H1 (cell line): Measurements from ENCODE around the gene ZCCHC17. TPM values are rescaled to one million over a fixed set of nuclear protein-coding genes. Genes with fewer than 3 reads are reported as not detected.

Experiments used
- CTCF ChIA-PET: fragments of 300-600 bp; sonication (Branson Sonifier 250); formaldehyde crosslinking; loops from one replicate; lab custom pipeline; 2021; ENCODE audit not compliant: partially characterized antibody; lab: Charles Lee
- POLR2A ChIA-PET: fragments of 300-600 bp; sonication (Branson Sonifier 250); formaldehyde crosslinking; loops from one replicate; lab custom pipeline; 2021; ENCODE audit warnings: inconsistent platforms; ENCODE audit not compliant: partially characterized antibody; lab: Charles Lee
- DNase-seq, 2 experiments: peaks; one replicate each; pipeline versions ENCODE4 v3.0.0 to v3.0.0-alpha.2; 2010 to 2022; ENCODE audit warnings: low spot score in 2 of 2, low read depth in 1 of 2, mixed read lengths in 1 of 2
- FAIRE-seq: peaks from 2 replicates; lab custom pipeline; 2011; peaks lifted over from hg19 to GRCh38; lab: Jason Lieb, UNC
- H2AFZ ChIP-seq: 2 replicates; pipeline ENCODE4 v1.8.1; 2012; ENCODE audit warnings: low read length, inconsistent platforms
- H2AK5ac ChIP-seq: 2 replicates; pipeline ENCODE4 v1.6.1; 2013; ENCODE audit warnings: low read depth, low read length
- H2BK120ac ChIP-seq: replicated peaks from 2 replicates; pipeline ENCODE3; 2013; ENCODE audit warnings: low read depth, low read length, inconsistent platforms
- H2BK12ac ChIP-seq: 2 replicates; pipeline ENCODE4 v1.6.1; 2013; ENCODE audit warnings: low read depth, low read length
- H2BK15ac ChIP-seq: 2 replicates; pipeline ENCODE4 v1.6.1; 2013; ENCODE audit warnings: low read length
- H2BK20ac ChIP-seq: 2 replicates; pipeline ENCODE4 v1.6.1; 2013; ENCODE audit warnings: low read length
- H2BK5ac ChIP-seq: 2 replicates; pipeline ENCODE4 v1.6.1; 2013; ENCODE audit warnings: low read depth, low read length
- H3K14ac ChIP-seq: 2 replicates; pipeline ENCODE4 v1.6.1; 2013; ENCODE audit warnings: inconsistent platforms; ENCODE audit not compliant: insufficient read length
- H3K18ac ChIP-seq: 2 replicates; pipeline ENCODE4 v1.6.1; 2013; ENCODE audit warnings: low read length; ENCODE audit errors: extremely low read depth
- H3K23ac ChIP-seq: 2 replicates; pipeline ENCODE4 v1.6.1; 2013; ENCODE audit warnings: inconsistent platforms; ENCODE audit not compliant: insufficient read length
- H3K23me2 ChIP-seq: 2 replicates; pipeline ENCODE4 v1.6.1; 2013; ENCODE audit warnings: low read depth, low read length
- H3K27ac ChIP-seq: 2 replicates; pipeline ENCODE4 v1.6.1; 2011; ENCODE audit warnings: low read depth, low read length, inconsistent platforms
- H3K27me3 ChIP-seq, 4 experiments: replicated peaks in 1 of 4; 1 replicate in 1 of 4; 2 replicates in 3 of 4; pipeline versions ENCODE4 v1.6.1 to v1.8.1; 2011 to 2013; ENCODE audit warnings: low read length in 3 of 4, mild to moderate bottlenecking in 3 of 4, inconsistent platforms in 2 of 4, mixed read lengths in 2 of 4, moderate library complexity in 1 of 4; ENCODE audit not compliant: control insufficient read depth in 3 of 4, insufficient read depth in 3 of 4; ENCODE audit errors: extremely low read depth in 1 of 4
- H3K36me3 ChIP-seq, 4 experiments: 2 replicates each; pipeline versions ENCODE4 v1.6.1 to v1.8.1; 2011 to 2013; ENCODE audit warnings: mild to moderate bottlenecking in 4 of 4, low read length in 3 of 4, moderate library complexity in 2 of 4, control low read depth in 1 of 4, inconsistent platforms in 1 of 4; ENCODE audit not compliant: insufficient read depth in 4 of 4, control insufficient read depth in 2 of 4
- H3K4ac ChIP-seq: replicated peaks from 2 replicates; pipeline ENCODE3; 2013; ENCODE audit warnings: low read length, low read depth, mixed read lengths, inconsistent platforms; ENCODE audit not compliant: insufficient read length
- H3K4me1 ChIP-seq, 4 experiments: replicated peaks in 1 of 4; 1 replicate in 1 of 4; 2 replicates in 3 of 4; pipeline versions ENCODE4 v1.6.1 to v1.8.1; 2011 to 2013; ENCODE audit warnings: low read length in 3 of 4, inconsistent platforms in 2 of 4, mixed read lengths in 1 of 4; ENCODE audit not compliant: insufficient read depth in 4 of 4, control insufficient read depth in 3 of 4
- H3K4me2 ChIP-seq, 2 experiments: 2 replicates each; pipeline versions ENCODE4 v1.6.1 to v1.8.1; 2011 to 2013; ENCODE audit warnings: low read depth in 2 of 2, low read length in 2 of 2, control low read depth in 1 of 2, inconsistent platforms in 1 of 2, mild to moderate bottlenecking in 1 of 2; ENCODE audit not compliant: insufficient read depth in 1 of 2
- H3K4me3 ChIP-seq, 4 experiments: fragments of 200-600, 300-600 bp in 1 of 4; sonication (generic), shearing (Covaris generic), sonication (Bioruptor Twin) in 1 of 4; 2 replicates each; pipeline versions ENCODE4 v1.5.1 to v1.8.1; 2011 to 2016; ENCODE audit warnings: low read length in 4 of 4, low read depth in 3 of 4, control low read depth in 2 of 4, inconsistent platforms in 2 of 4, mild to moderate bottlenecking in 2 of 4, mixed read lengths in 1 of 4, moderate library complexity in 1 of 4; ENCODE audit not compliant: insufficient read depth in 2 of 4; ENCODE audit errors: extremely low read depth in 1 of 4
- H3K56ac ChIP-seq: replicated peaks from 2 replicates; pipeline ENCODE3; 2013; ENCODE audit warnings: low read depth, mild to moderate bottlenecking, mixed read lengths, low read length, inconsistent platforms; ENCODE audit not compliant: insufficient read length
- H3K79me1 ChIP-seq: 2 replicates; pipeline ENCODE4 v1.6.1; 2013; ENCODE audit warnings: low read depth, low read length, control low read depth
- H3K79me2 ChIP-seq, 2 experiments: 2 replicates each; pipeline versions ENCODE4 v1.6.1 to v1.8.1; 2012 to 2013; ENCODE audit warnings: low read length in 2 of 2, mild to moderate bottlenecking in 2 of 2, inconsistent platforms in 1 of 2; ENCODE audit not compliant: insufficient read depth in 2 of 2, control insufficient read depth in 1 of 2
- H3K9ac ChIP-seq, 4 experiments: replicated peaks in 1 of 4; 1 replicate in 1 of 4; 2 replicates in 3 of 4; pipeline versions ENCODE4 v1.6.1 to v1.8.1; 2011 to 2013; ENCODE audit warnings: low read depth in 3 of 4, low read length in 3 of 4, control low read depth in 2 of 4, mild to moderate bottlenecking in 2 of 4, moderate library complexity in 2 of 4, inconsistent platforms in 1 of 4; ENCODE audit errors: extremely low read depth in 1 of 4
- H3K9me3 ChIP-seq, 2 experiments: 2 replicates each; pipeline versions ENCODE4 v1.6.1 to v1.8.1; 2012 to 2013; ENCODE audit warnings: mild to moderate bottlenecking in 2 of 2, moderate library complexity in 2 of 2, control low read depth in 1 of 2, inconsistent platforms in 1 of 2, low read depth in 1 of 2, low read length in 1 of 2, mixed read lengths in 1 of 2; ENCODE audit not compliant: insufficient read depth in 2 of 2
- H4K20me1 ChIP-seq, 2 experiments: replicated peaks in 1 of 2; 2 replicates each; pipeline versions ENCODE3 to v1.8.1; 2011 to 2013; ENCODE audit warnings: inconsistent platforms in 2 of 2, low read length in 2 of 2, mild to moderate bottlenecking in 1 of 2; ENCODE audit not compliant: insufficient read depth in 2 of 2, control insufficient read depth in 1 of 2
- H4K5ac ChIP-seq: 2 replicates; pipeline ENCODE4 v1.6.1; 2013; ENCODE audit warnings: low read length, low read depth, mixed read lengths, inconsistent platforms; ENCODE audit not compliant: insufficient read length
- H4K8ac ChIP-seq: 2 replicates; pipeline ENCODE4 v1.8.0; 2013; ENCODE audit warnings: mild to moderate bottlenecking, moderate library complexity, low read length, inconsistent platforms; ENCODE audit not compliant: insufficient read depth; ENCODE audit errors: extremely low read depth
- H4K91ac ChIP-seq: replicated peaks from 2 replicates; pipeline ENCODE3; 2013; ENCODE audit warnings: low read length, mixed read lengths, inconsistent platforms; ENCODE audit not compliant: insufficient read length
- CTBP2 ChIP-seq: IDR thresholded peaks from 2 replicates; pipeline ENCODE4 v1.7.0; 2011; ENCODE audit warnings: borderline replicate concordance, mild to moderate bottlenecking, moderate library complexity, mixed read lengths, low read length; ENCODE audit not compliant: insufficient read depth, insufficient read length
- KDM4A ChIP-seq: IDR thresholded peaks from one replicate; pipeline ENCODE4 v1.7.1; 2012; ENCODE audit warnings: low read depth, mild to moderate bottlenecking, moderate library complexity, low read length, inconsistent platforms; ENCODE audit not compliant: severe bottlenecking
- SIRT6 ChIP-seq: IDR thresholded peaks from one replicate; pipeline ENCODE4 v1.7.1; 2012; ENCODE audit warnings: low read length, inconsistent platforms
- WGBS, 2 experiments: shearing (Covaris generic) in 1 of 2; methylation state at CpG; one replicate each; pipeline versions ENCODE4 v1.1.6 to v1.1.7; 2013 to 2015; ENCODE audit warnings: low lambda C conversion rate in 2 of 2, mixed read lengths in 2 of 2, inconsistent platforms in 1 of 2, low coverage in 1 of 2, missing lambda C conversion rate in 1 of 2; ENCODE audit not compliant: insufficient replicate concordance in 2 of 2, insufficient coverage in 1 of 2, insufficient read length in 1 of 2; ENCODE audit errors: extremely low coverage in 1 of 2, missing lambda C conversion rate in 1 of 2; 5-methylcytosine and 5-hydroxymethylcytosine counted together
- polyA plus RNA-seq, 7 experiments: library from polyadenylated mRNA; depleted of rRNA in 3 of 7; stranded (reverse) in 5 of 7; unstranded in 2 of 7; fragments of >200 nt in 5 of 7; fragments of 200-250 nt in 2 of 7; gene quantifications; 1 replicate in 5 of 7; 2 replicates in 1 of 7; 4 replicates in 1 of 7; pipeline versions ENCODE4 v1.2.1 to v1.2.3, GENCODE V29; 2011 to 2013; ENCODE audit warnings: missing spikeins in 2 of 7, mixed read lengths in 2 of 7
- total RNA-seq: library from RNA; stranded (reverse); fragmentation: NEBNext Ultra II Directional; extraction: Animal tissue kit (Norgen Biotek cat#: 25700); gene quantifications from 2 replicates; pipeline ENCODE4 v1.2.1, GENCODE V29; 2021

Gene ZCCHC17
- total and polyA plus RNA-seq, 2 of the 8 experiments (the other 6 are each of a cell fraction or from before 2014, with no cell fraction given), result 51.6 to 59.3 TPM

GRCh38 chr1:31370021-31370420 lies 73.2 kb downstream of the ZCCHC17 start:
- DNase-seq (no peak), FAIRE-seq (no peak)
- H3K56ac ChIP-seq, result no peak overlapping the region
- no peak overlapping the region for H3K9ac ChIP-seq
- H3K79me2 ChIP-seq, result no peaks in the 10 kb centered on the region
- H4K8ac ChIP-seq, result no peak overlapping the region
- H4K20me1 ChIP-seq, result no peaks in the 10 kb centered on the region
- no peak overlapping the region for H4K5ac ChIP-seq
- no peak overlapping the region for H3K4ac ChIP-seq
- H3K18ac ChIP-seq, result no peak overlapping the region
- H4K91ac ChIP-seq, result no peak overlapping the region
- H3K23ac ChIP-seq, result no peak overlapping the region
- H3K79me1 ChIP-seq, result no peaks in the 10 kb centered on the region
- no peak overlapping the region for H2BK20ac ChIP-seq
- 0 out of 7 replicates have a peak, but pooled peaks cover 0 to 2% (median 0%) of the 10 kb centered on the region in 4 experiments for H3K27me3 ChIP-seq
- peaks cover 5 to 14% (median 6%) of the 10 kb centered on the region in 4 experiments; a peak in 5 of 8 replicates for H3K36me3 ChIP-seq
- H2AK5ac ChIP-seq, result no peak overlapping the region
- H2BK5ac ChIP-seq, result no peak overlapping the region
- no peak overlapping the region for H2BK120ac ChIP-seq
- POLR2A ChIA-PET, result interaction anchor here (0.9 to 1.6 kb wide), 5 partner anchors 9 to 45 kb away, joined by 3 to 5 read pairs (median 4); no protein-coding TSS in a partner anchor
- TF ChIP-seq KDM4A, result no peak
- TF ChIP-seq SIRT6, result no peak
- TF ChIP-seq CTBP2, result no peak
- H3K4me3 ChIP-seq, result no peak overlapping the region
- peaks cover 11% of the 10 kb centered on the region for H3K23me2 ChIP-seq
- no peak overlapping the region for H3K14ac ChIP-seq
- no peaks in the 10 kb centered on the region for H3K9me3 ChIP-seq
- no peak overlapping the region for H3K4me2 ChIP-seq
- H2BK15ac ChIP-seq, result no peak overlapping the region
- H2AFZ ChIP-seq, result no peak overlapping the region
- H3K4me1 ChIP-seq, result peaks cover 10 to 34% (median 25%) of the 10 kb centered on the region in 4 experiments
- CTCF ChIA-PET, result interaction anchor here (0.8 to 2.3 kb wide), 5 partner anchors 20 to 52 kb away, joined by 3 to 9 read pairs (median 4); no protein-coding TSS in a partner anchor
- H3K27ac ChIP-seq, result no peak overlapping the region
- WGBS, 2 experiments, result 93% methylated on average over 2 of the region's 2 CpGs; no CpG with 5 or more reads in 1 of the 2 experiments
- no peak overlapping the region for H2BK12ac ChIP-seq
